NCI-H1417 (cell line): ENCODE data around the gene HBG1.

Source experiments
- DNase-seq, 3 experiments: peaks; one replicate each; lab custom pipeline; 2025; lab: John Stamatoyannopoulos, UW

The HBG1 gene

GRCh38 chr11:5246772-5247471 is 2.7 kb downstream of the HBG1 start:
- DNase-seq = no peak

GRCh38 chr11:5245155-5245554 is 4.5 kb downstream of the HBG1 start:
- DNase-seq = no peak

GRCh38 chr11:5243816-5244180 is 5.9 kb downstream of the HBG1 start:
- DNase-seq = no peak

- no peak for DNase-seq
Observed at GRCh38 chr11:5242933-5243815, 6.5 kb downstream of the HBG1 start.

GRCh38 chr11:5242208-5242607 is 7.4 kb downstream of the HBG1 start:
- no peak for DNase-seq

- DNase-seq = no peak
Observed at GRCh38 chr11:5241458-5241857, 8.2 kb downstream of the HBG1 start.

GRCh38 chr11:5240458-5240857 is 9.2 kb downstream of the HBG1 start:
- DNase-seq = no peak

- no peak for DNase-seq
Observed at GRCh38 chr11:5240056-5240455, 9.6 kb downstream of the HBG1 start.

- no peak for DNase-seq
Observed at GRCh38 chr11:5239046-5239445, 10.6 kb downstream of the HBG1 start.

- DNase-seq = no peak
Observed at GRCh38 chr11:5238486-5238885, 11.2 kb downstream of the HBG1 start.

GRCh38 chr11:5237420-5237819 is 12.2 kb downstream of the HBG1 start:
- no peak for DNase-seq

- no peak for DNase-seq
Observed at GRCh38 chr11:5235364-5236095, 14.1 kb downstream of the HBG1 start.

GRCh38 chr11:5234381-5234834 is 15.2 kb downstream of the HBG1 start, which contains the start of gene HBD:
HBD (minus strand) TSS chr11:5234483; CDS start chr11:5234433, 50 bp downstream.
- DNase-seq = no peak

- no peak for DNase-seq
Observed at GRCh38 chr11:5233307-5233706, 16.4 kb downstream of the HBG1 start.

GRCh38 chr11:5232821-5233220 is 16.8 kb downstream of the HBG1 start:
- no peak for DNase-seq

GRCh38 chr11:5232176-5232575 is 17.5 kb downstream of the HBG1 start:
- no peak for DNase-seq

GRCh38 chr11:5231111-5231510 is 18.5 kb downstream of the HBG1 start:
- DNase-seq = no peak

GRCh38 chr11:5230266-5230665 is 19.4 kb downstream of the HBG1 start:
- no peak for DNase-seq

GRCh38 chr11:5229796-5230195 is 19.9 kb downstream of the HBG1 start:
- no peak for DNase-seq

- no peak for DNase-seq
Observed at GRCh38 chr11:5229356-5229755, 20.3 kb downstream of the HBG1 start.

- DNase-seq = no peak
Observed at GRCh38 chr11:5228124-5228523, 21.5 kb downstream of the HBG1 start.

GRCh38 chr11:5227681-5228080 is 22.0 kb downstream of the HBG1 start:
- DNase-seq = no peak
